ENCODE measurements around the gene ERG. TPM values are rescaled to one million over a fixed set of nuclear protein-coding genes. Genes with fewer than 3 reads are reported as not detected.

ERG gene
- total and polyA plus RNA-seq, 7 experiments from 2014 or later: 0.24 to 1.3 TPM; not detected in 5

- peaks cover 0 to 8% of the 10 kb centered on the region in 2 donors for H3K4me1 ChIP-seq (ENCODE audit: control insufficient read depth in 2 of 2, insufficient read depth in 2 of 2, low read length in 2 of 2)
- Mint-ChIP-seq H3K4me1 (peaks cover 7 to 35% (median 17%) of the 10 kb centered on the region in 7 donors), H3K4me3 (peak overlapping the region in 6 of 10 donors; percentile 18 to 64 (median 41)), H3K27ac (peak overlapping the region in 4 of 9 donors; percentile 56 to 85 (median 68)), H3K36me3 (no peaks in the 10 kb centered on the region), H3K27me3 (peaks cover 0 to 10% (median 4%) of the 10 kb centered on the region in 5 donors), H3K9me3 (peaks cover 0 to under 1% (median 0%) of the 10 kb centered on the region in 11 donors)
- H3K27ac ChIP-seq (ENCODE audit: low read depth, low read length): no peak overlapping the region
- H3K27me3 ChIP-seq (ENCODE audit: control insufficient read depth in 2 of 2, insufficient read depth in 2 of 2, low read length in 2 of 2): no peaks in the 10 kb centered on the region
- no peaks in the 10 kb centered on the region for H3K36me3 ChIP-seq (ENCODE audit: control insufficient read depth in 2 of 3, insufficient read depth in 3 of 3, low read length in 3 of 3)
- H3K4me3 ChIP-seq (ENCODE audit: low read length): no peak overlapping the region
- intact Hi-C loops (cut with micrococcal nuclease): loop anchor here (1.0 to 10.0 kb wide), 7 partner anchors 28 to 788 kb away; no protein-coding TSS in a partner anchor
- ChIA-PET POLR2A (interaction anchor here (0.7 kb wide), 1 partner anchor 139 kb away, joined by 3 read pairs; no protein-coding TSS in a partner anchor), CTCF (interaction anchor here (0.6 to 4.9 kb wide), 27 partner anchors 8 to 196 kb away, joined by 3 to 85 read pairs (median 4); no protein-coding TSS in a partner anchor)
- no peaks in the 10 kb centered on the region for H3K9me3 ChIP-seq (ENCODE audit: control insufficient read depth in 2 of 3, low read length in 3 of 3)
- ATAC-seq (peak; percentile 29), DNase-seq (no peak)
Observed at GRCh38 chr21:38351961-38352521, 146.2 kb downstream of the ERG start.

- Histone ChIP-seq H3K4me1 (ENCODE audit: control insufficient read depth in 2 of 2, insufficient read depth in 2 of 2, low read length in 2 of 2) (peaks cover 0 to 8% of the 10 kb centered on the region in 2 donors), H3K27ac (ENCODE audit: low read depth, low read length) (no peak overlapping the region), H3K36me3 (ENCODE audit: control insufficient read depth in 2 of 3, insufficient read depth in 3 of 3, low read length in 3 of 3) (no peaks in the 10 kb centered on the region), H3K4me3 (ENCODE audit: low read length) (no peak overlapping the region), H3K9me3 (ENCODE audit: control insufficient read depth in 2 of 3, low read length in 3 of 3) (no peaks in the 10 kb centered on the region), H3K27me3 (ENCODE audit: control insufficient read depth in 2 of 2, insufficient read depth in 2 of 2, low read length in 2 of 2) (no peaks in the 10 kb centered on the region)
- ChIA-PET POLR2A (no interaction called here), CTCF (interaction anchor here (0.6 to 4.9 kb wide), 16 partner anchors 9 to 195 kb away, joined by 3 to 85 read pairs (median 6); no protein-coding TSS in a partner anchor)
- intact Hi-C loops (cut with micrococcal nuclease): loop anchor here in 1 of 2 donors (10.0 kb wide), 1 partner anchor 677 kb away; no protein-coding TSS in a partner anchor
- Mint-ChIP-seq H3K27me3 (peaks cover 0 to 10% (median 4%) of the 10 kb centered on the region in 5 donors), H3K36me3 (no peaks in the 10 kb centered on the region), H3K9me3 (peaks cover 0 to 1% (median 0%) of the 10 kb centered on the region in 11 donors), H3K4me3 (peak overlapping the region in 4 of 10 donors; percentile 30 to 64 (median 41)), H3K4me1 (peaks cover 7 to 35% (median 17%) of the 10 kb centered on the region in 7 donors), H3K27ac (peak overlapping the region in 5 of 9 donors; percentile 10 to 85 (median 66))
- ATAC-seq (no peak), DNase-seq (no peak)
Observed at GRCh38 chr21:38351176-38351959, 146.9 kb downstream of the ERG start.

GRCh38 chr21:38350684-38351083 lies 147.6 kb downstream of the ERG start:
- Mint-ChIP-seq H3K36me3 (no peaks in the 10 kb centered on the region), H3K9me3 (peaks cover 0 to 4% (median 0%) of the 10 kb centered on the region in 11 donors), H3K27me3 (peaks cover 0 to 10% (median 4%) of the 10 kb centered on the region in 5 donors), H3K27ac (peak overlapping the region in 5 of 9 donors; percentile 6 to 76 (median 33)), H3K4me1 (peaks cover 7 to 35% (median 15%) of the 10 kb centered on the region in 7 donors), H3K4me3 (no peak overlapping the region)
- CTCF ChIA-PET: interaction anchor here (1.2 to 4.9 kb wide), 4 partner anchors 26 to 191 kb away, joined by 5 to 85 read pairs (median 12); no protein-coding TSS in a partner anchor
- no peak overlapping the region for H3K4me3 ChIP-seq (ENCODE audit: low read length)
- H3K9me3 ChIP-seq (ENCODE audit: control insufficient read depth in 2 of 3, low read length in 3 of 3): no peaks in the 10 kb centered on the region
- no peaks in the 10 kb centered on the region for H3K36me3 ChIP-seq (ENCODE audit: control insufficient read depth in 2 of 3, insufficient read depth in 3 of 3, low read length in 3 of 3)
- DNase-seq (no peak), ATAC-seq (peak; percentile 18)
- intact Hi-C loops (cut with micrococcal nuclease): loop anchor here in 1 of 2 donors (10.0 kb wide), 1 partner anchor 676 kb away; no protein-coding TSS in a partner anchor
- POLR2A ChIA-PET: no interaction called here
- H3K27me3 ChIP-seq (ENCODE audit: control insufficient read depth in 2 of 2, insufficient read depth in 2 of 2, low read length in 2 of 2): no peaks in the 10 kb centered on the region
- peaks cover 0 to 8% of the 10 kb centered on the region in 2 donors for H3K4me1 ChIP-seq (ENCODE audit: control insufficient read depth in 2 of 2, insufficient read depth in 2 of 2, low read length in 2 of 2)
- H3K27ac ChIP-seq (ENCODE audit: low read depth, low read length): no peak overlapping the region

- H3K4me1 Mint-ChIP-seq: peaks cover 7 to 35% (median 15%) of the 10 kb centered on the region in 7 donors
- DNase-seq (no peak), ATAC-seq (no peak)
- no peak overlapping the region for H3K27ac ChIP-seq (ENCODE audit: low read depth, low read length)
- no peaks in the 10 kb centered on the region for H3K27me3 ChIP-seq (ENCODE audit: control insufficient read depth in 2 of 2, insufficient read depth in 2 of 2, low read length in 2 of 2)
- peaks cover 0 to 8% of the 10 kb centered on the region in 2 donors for H3K4me1 ChIP-seq (ENCODE audit: control insufficient read depth in 2 of 2, insufficient read depth in 2 of 2, low read length in 2 of 2)
- H3K27me3 Mint-ChIP-seq: peaks cover 0 to 8% (median 4%) of the 10 kb centered on the region in 5 donors
- no peaks in the 10 kb centered on the region for H3K9me3 ChIP-seq (ENCODE audit: control insufficient read depth in 2 of 3, low read length in 3 of 3)
- peaks cover 0 to 4% (median 0%) of the 10 kb centered on the region in 11 donors for H3K9me3 Mint-ChIP-seq
- intact Hi-C loops (cut with micrococcal nuclease): loop anchor here in 1 of 2 donors (10.0 kb wide), 1 partner anchor 675 kb away; no protein-coding TSS in a partner anchor
- no peak overlapping the region for H3K4me3 Mint-ChIP-seq
- H3K27ac Mint-ChIP-seq: peak overlapping the region in 4 of 9 donors; percentile 13 to 76 (median 48)
- no peaks in the 10 kb centered on the region for H3K36me3 Mint-ChIP-seq
- H3K36me3 ChIP-seq (ENCODE audit: control insufficient read depth in 2 of 3, insufficient read depth in 3 of 3, low read length in 3 of 3): no peaks in the 10 kb centered on the region
- ChIA-PET POLR2A (no interaction called here), CTCF (interaction anchor here (1.2 to 4.9 kb wide), 2 partner anchors 132 to 190 kb away, joined by 5 to 85 read pairs; no protein-coding TSS in a partner anchor)
- no peak overlapping the region for H3K4me3 ChIP-seq (ENCODE audit: low read length)
Observed at GRCh38 chr21:38349977-38350376, 148.3 kb downstream of the ERG start.

- POLR2A ChIA-PET: no interaction called here
Observed at GRCh38 chr21:38349111-38349746, 149.0 kb downstream of the ERG start.

GRCh38 chr21:38346286-38346685 lies 152.0 kb downstream of the ERG start:
- Histone ChIP-seq H3K4me3 (ENCODE audit: low read length) (no peak overlapping the region), H3K27ac (ENCODE audit: low read depth, low read length) (no peak overlapping the region), H3K4me1 (ENCODE audit: control insufficient read depth in 2 of 2, insufficient read depth in 2 of 2, low read length in 2 of 2) (no peaks in the 10 kb centered on the region), H3K36me3 (ENCODE audit: control insufficient read depth in 2 of 3, insufficient read depth in 3 of 3, low read length in 3 of 3) (no peaks in the 10 kb centered on the region), H3K9me3 (ENCODE audit: control insufficient read depth in 2 of 3, low read length in 3 of 3) (no peaks in the 10 kb centered on the region), H3K27me3 (ENCODE audit: control insufficient read depth in 2 of 2, insufficient read depth in 2 of 2, low read length in 2 of 2) (no peaks in the 10 kb centered on the region)
- ChIA-PET CTCF (no interaction called here), POLR2A (interaction anchor here (0.6 kb wide), 1 partner anchor 73 kb away, joined by 3 read pairs; no protein-coding TSS in a partner anchor)
- no peak overlapping the region for H3K27ac Mint-ChIP-seq
- no peaks in the 10 kb centered on the region for H3K36me3 Mint-ChIP-seq
- DNase-seq (no peak), ATAC-seq (no peak)
- H3K9me3 Mint-ChIP-seq: peaks cover 0 to 4% (median 0%) of the 10 kb centered on the region in 11 donors
- intact Hi-C loops (cut with micrococcal nuclease): no loop called here
- peaks cover 0 to 22% (median 8%) of the 10 kb centered on the region in 7 donors for H3K4me1 Mint-ChIP-seq
- peaks cover 0 to 3% (median 0%) of the 10 kb centered on the region in 5 donors for H3K27me3 Mint-ChIP-seq
- H3K4me3 Mint-ChIP-seq: no peak overlapping the region

More at GRCh38 chr21:38349111-38349746, 149.0 kb downstream of the ERG start:
- Mint-ChIP-seq H3K27me3 (peaks cover 0 to 4% (median 0%) of the 10 kb centered on the region in 5 donors), H3K27ac (peak overlapping the region in 7 of 9 donors; percentile 11 to 76 (median 34)), H3K4me1 (peaks cover 7 to 35% (median 15%) of the 10 kb centered on the region in 7 donors), H3K36me3 (no peaks in the 10 kb centered on the region), H3K4me3 (no peak overlapping the region), H3K9me3 (peaks cover 0 to 4% (median 0%) of the 10 kb centered on the region in 11 donors)
- intact Hi-C loops (cut with micrococcal nuclease): no loop called here
- H3K4me1 ChIP-seq (ENCODE audit: control insufficient read depth in 2 of 2, insufficient read depth in 2 of 2, low read length in 2 of 2): peaks cover 0 to 8% of the 10 kb centered on the region in 2 donors
- H3K9me3 ChIP-seq (ENCODE audit: control insufficient read depth in 2 of 3, low read length in 3 of 3): no peaks in the 10 kb centered on the region
- H3K27ac ChIP-seq (ENCODE audit: low read depth, low read length): no peak overlapping the region
- H3K36me3 ChIP-seq (ENCODE audit: control insufficient read depth in 2 of 3, insufficient read depth in 3 of 3, low read length in 3 of 3): no peaks in the 10 kb centered on the region
- CTCF ChIA-PET: interaction anchor here (4.9 kb wide), 1 partner anchor 131 kb away, joined by 85 read pairs; no protein-coding TSS in a partner anchor
- H3K27me3 ChIP-seq (ENCODE audit: control insufficient read depth in 2 of 2, insufficient read depth in 2 of 2, low read length in 2 of 2): no peaks in the 10 kb centered on the region
- no peak overlapping the region for H3K4me3 ChIP-seq (ENCODE audit: low read length)
- peak in 1 of 9 donors; percentile 10 for DNase-seq
- no peak for ATAC-seq
